Activated CD4-positive, alpha-beta T cell treated with anti-CD3 and anti-CD28 coated beads for 24 hours (primary cell): ENCODE measurements around the gene CXCR5.

ENCODE experiments used
- DNase-seq, 2 donors: peaks; one replicate each; pipeline ENCODE4 v3.0.0-alpha.2; 2020; ENCODE audit warnings: low read depth in 2 of 2

The CXCR5 gene

GRCh38 chr11:118876286-118876685 is 7.4 kb upstream of the CXCR5 start:
- DNase-seq = no peak

GRCh38 chr11:118877487-118878162 is 6.1 kb upstream of the CXCR5 start:
- DNase-seq = no peak

- DNase-seq = no peak
These were observed 5.5 kb upstream of the CXCR5 start for GRCh38 chr11:118878163-118878563.

- no peak for DNase-seq
These were observed 2.5 kb upstream of the CXCR5 start for GRCh38 chr11:118881228-118881627.

- DNase-seq = no peak
These were observed 1.2 kb upstream of the CXCR5 start for GRCh38 chr11:118882491-118882890.

GRCh38 chr11:118883004-118883367 is 706 bp upstream of the CXCR5 start:
- DNase-seq = no peak

- DNase-seq = no peak
These were observed 1.2 kb downstream of the CXCR5 start for GRCh38 chr11:118884875-118885274.

- no peak for DNase-seq
These were observed 1.6 kb downstream of the CXCR5 start for GRCh38 chr11:118885319-118885718.

GRCh38 chr11:118885831-118886565 is 2.3 kb downstream of the CXCR5 start:
- no peak for DNase-seq

GRCh38 chr11:118886681-118887111 is 3.0 kb downstream of the CXCR5 start:
- DNase-seq = no peak

GRCh38 chr11:118887206-118887605 is 3.5 kb downstream of the CXCR5 start:
- DNase-seq = no peak

- DNase-seq = no peak
These were observed 4.7 kb downstream of the CXCR5 start for GRCh38 chr11:118888398-118888797.

GRCh38 chr11:118889797-118890196 is 6.1 kb downstream of the CXCR5 start:
- no peak for DNase-seq

GRCh38 chr11:118892514-118892913 is 8.8 kb downstream of the CXCR5 start:
- DNase-seq = no peak

- DNase-seq = no peak
These were observed 9.3 kb downstream of the CXCR5 start for GRCh38 chr11:118892964-118893363.

GRCh38 chr11:118893662-118894061 is 10.0 kb downstream of the CXCR5 start:
- DNase-seq = no peak

- DNase-seq = no peak
These were observed 10.5 kb downstream of the CXCR5 start for GRCh38 chr11:118894192-118894591.

- DNase-seq = peak in 1 of 2 donors; percentile 57
These were observed 11.7 kb downstream of the CXCR5 start for GRCh38 chr11:118895093-118896039.

- no peak for DNase-seq
These were observed 12.8 kb downstream of the CXCR5 start for GRCh38 chr11:118896472-118896913.

GRCh38 chr11:118896921-118897591 is 13.4 kb downstream of the CXCR5 start:
- DNase-seq = no peak

- DNase-seq = no peak
These were observed 14.1 kb downstream of the CXCR5 start for GRCh38 chr11:118897721-118898310.
